DOHH2 (cell line): ENCODE data around the gene ATXN8OS.

Experiments used
- EZH2phosphoT487 ChIP-seq: fragments of 200-600 bp; sonication (generic); IDR thresholded peaks from 2 replicates; pipeline ENCODE4 v1.6.1; 2017; ENCODE audit warnings: borderline replicate concordance, mild to moderate bottlenecking, antibody characterized with exemption, low read length, moderate library complexity, mixed read lengths
- TF ChIP-seq, protein P1 (sequence below): fragments of 200-600 bp; sonication (generic); IDR thresholded peaks from one replicate; pipeline ENCODE4 v1.5.1; 2014; ENCODE audit warnings: antibody characterized with exemption, mild to moderate bottlenecking, low read depth, low read length; ENCODE audit not compliant: poor library complexity, severe bottlenecking

DNA sequence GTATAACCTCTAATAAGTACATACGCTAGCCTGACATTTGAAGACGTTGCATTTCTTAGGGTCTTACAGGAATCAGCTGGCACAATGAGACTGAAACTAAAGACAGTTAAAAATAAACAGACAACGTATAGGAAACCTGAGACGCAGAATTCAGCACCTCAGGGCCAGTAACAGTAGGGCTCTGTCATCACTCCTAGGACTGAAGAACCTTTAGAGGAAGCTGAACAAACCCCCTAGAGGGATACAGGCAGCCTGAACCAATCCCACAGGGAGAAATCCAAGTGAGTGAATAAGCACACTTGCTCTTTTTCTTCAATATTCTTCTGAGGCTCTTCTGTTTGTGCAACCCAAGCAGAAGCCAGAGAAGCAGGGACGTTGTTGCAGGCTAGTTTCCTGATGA, 54.5 kb downstream of the ATXN8OS start:
- TF ChIP-seq, protein P1, sequence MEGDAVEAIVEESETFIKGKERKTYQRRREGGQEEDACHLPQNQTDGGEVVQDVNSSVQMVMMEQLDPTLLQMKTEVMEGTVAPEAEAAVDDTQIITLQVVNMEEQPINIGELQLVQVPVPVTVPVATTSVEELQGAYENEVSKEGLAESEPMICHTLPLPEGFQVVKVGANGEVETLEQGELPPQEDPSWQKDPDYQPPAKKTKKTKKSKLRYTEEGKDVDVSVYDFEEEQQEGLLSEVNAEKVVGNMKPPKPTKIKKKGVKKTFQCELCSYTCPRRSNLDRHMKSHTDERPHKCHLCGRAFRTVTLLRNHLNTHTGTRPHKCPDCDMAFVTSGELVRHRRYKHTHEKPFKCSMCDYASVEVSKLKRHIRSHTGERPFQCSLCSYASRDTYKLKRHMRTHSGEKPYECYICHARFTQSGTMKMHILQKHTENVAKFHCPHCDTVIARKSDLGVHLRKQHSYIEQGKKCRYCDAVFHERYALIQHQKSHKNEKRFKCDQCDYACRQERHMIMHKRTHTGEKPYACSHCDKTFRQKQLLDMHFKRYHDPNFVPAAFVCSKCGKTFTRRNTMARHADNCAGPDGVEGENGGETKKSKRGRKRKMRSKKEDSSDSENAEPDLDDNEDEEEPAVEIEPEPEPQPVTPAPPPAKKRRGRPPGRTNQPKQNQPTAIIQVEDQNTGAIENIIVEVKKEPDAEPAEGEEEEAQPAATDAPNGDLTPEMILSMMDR: no peak
- no peak for TF ChIP-seq EZH2phosphoT487
